ENCODE data around the gene PTPRM.
A peak's percentile ranks its signal among the peaks of the same experiment; 100 is the strongest.

The PTPRM gene

DNA sequence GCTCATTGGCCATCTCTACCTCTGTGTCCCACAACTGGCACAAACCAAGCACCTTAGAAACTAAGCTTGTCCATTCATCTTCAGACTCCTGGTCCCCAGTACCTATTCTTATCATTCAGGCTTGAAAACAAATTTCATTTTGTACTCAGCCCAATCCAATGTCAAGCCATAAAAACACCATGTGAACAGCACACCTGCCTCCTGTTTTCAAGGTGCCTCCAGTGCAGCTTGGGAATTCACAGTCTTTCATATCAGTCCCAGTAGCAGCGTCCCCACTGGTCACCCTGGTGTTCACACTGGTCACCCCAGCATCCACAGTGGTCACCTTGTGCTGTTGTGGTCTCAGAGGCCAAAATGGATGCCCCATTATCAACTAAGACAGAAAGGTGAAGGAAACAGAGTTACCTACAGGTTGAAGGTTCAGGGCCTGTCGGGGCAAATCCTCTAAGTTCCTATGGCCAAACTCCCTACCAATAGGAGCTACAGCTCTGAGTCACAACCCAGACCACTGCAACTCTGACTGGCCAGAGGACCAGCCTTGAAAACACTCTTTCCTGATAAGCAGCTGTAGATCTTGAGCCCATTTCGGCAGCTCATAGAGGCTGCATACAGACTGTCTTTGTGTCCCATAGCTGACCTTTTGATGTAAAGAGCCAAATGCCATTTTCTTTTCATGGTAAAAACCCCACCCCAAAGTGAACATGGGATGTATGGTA, 782.6 kb downstream of the PTPRM start:
- DNase-seq, result no peak

DNA sequence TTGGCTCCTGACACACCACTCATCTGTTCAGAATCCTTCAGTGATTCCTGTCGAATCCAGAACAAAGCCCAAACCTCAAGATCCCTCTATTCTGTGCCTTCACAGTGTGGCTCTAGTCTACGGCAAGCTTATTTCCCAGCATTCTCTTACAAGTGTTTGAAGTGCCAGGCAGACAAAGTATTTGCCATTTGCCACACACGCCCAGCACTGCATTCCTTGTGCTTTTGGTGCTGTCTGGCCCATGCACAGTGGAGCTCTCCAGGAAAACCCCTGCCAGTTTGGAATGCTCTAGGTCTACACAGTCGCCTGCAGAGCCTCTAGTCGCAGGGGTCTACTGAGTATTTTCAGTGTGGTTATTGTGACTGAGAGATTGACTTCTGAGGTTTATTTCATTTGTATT, 783.5 kb downstream of the PTPRM start:
- no peak for DNase-seq

DNA sequence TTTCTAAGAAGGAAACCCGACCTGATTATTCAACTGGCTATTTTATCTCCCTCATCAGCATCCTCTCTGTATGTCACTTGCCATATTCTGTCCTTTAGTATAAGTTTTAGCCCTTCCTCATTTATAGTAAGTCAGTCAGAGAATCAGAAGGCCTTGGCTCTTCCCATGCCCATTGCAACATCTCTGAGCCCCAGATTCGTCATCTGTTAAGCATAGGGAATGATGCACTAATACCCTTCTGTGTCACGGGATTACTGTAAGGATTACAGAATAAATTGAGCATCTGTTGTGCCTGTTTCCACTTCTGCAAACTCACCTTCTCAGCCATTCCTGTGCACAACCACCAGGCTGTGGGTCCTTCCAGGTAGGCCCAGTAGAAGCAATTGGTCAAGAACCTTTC, 784.0 kb downstream of the PTPRM start:
- no peak for DNase-seq

DNA sequence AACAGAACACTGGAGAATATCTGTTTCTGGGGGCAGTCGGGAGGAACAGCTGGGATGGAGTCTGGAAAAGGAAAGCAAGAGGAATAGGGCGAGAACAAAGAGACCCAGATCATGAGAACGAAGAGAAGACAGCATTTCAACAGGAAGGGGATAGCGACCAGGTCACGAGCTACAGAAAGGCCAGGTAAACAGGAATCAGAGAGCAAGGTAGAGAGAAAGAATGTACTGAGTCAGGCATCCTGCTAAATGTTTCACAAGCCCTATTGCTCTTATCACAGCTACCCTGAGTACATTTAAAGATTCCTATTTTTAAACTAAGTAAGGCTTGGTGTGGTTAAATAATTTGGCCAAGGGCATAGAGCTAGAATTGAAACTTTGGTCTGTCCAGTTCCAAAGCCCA, 787.2 kb downstream of the PTPRM start:
- DNase-seq, result no peak

DNA sequence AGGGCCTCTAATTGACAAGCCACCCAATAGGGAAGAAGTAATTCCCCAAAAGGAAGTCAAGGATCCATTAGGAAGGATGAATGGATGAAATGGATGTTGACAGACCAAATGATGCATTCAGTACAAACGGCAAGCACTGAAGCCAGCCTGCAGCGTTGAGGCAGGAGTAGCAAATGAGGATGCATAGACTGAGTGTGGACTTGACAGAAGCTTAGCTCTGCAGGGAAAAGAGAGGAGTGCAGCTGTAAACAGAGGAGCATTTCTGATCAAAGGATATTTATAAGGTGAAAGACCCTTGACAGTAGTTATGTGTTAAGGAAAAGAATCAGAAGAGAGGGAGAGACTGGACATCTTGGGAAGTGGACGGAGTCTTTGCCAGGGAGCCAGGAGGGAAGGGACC, 788.9 kb downstream of the PTPRM start:
- no peak for DNase-seq

DNA sequence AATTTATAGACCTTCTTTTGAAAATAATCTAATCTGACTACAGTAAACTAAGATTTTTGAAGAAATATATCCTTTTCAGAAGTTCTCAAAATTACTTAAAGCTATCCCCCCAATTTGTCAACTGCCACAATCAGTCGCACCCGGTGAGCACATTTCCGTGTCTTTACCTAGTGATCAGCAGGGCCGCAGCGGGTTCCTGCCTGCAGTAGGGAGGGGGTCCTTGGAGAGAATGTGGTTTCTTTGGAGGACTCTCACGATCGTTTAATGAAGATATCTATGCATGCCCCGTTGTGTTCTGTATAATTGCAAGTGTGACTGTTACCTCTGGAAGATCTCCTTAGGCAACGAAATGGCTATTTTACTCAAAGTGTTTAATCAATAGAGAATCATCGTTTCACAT, 790.2 kb downstream of the PTPRM start:
- DNase-seq, result no peak

DNA sequence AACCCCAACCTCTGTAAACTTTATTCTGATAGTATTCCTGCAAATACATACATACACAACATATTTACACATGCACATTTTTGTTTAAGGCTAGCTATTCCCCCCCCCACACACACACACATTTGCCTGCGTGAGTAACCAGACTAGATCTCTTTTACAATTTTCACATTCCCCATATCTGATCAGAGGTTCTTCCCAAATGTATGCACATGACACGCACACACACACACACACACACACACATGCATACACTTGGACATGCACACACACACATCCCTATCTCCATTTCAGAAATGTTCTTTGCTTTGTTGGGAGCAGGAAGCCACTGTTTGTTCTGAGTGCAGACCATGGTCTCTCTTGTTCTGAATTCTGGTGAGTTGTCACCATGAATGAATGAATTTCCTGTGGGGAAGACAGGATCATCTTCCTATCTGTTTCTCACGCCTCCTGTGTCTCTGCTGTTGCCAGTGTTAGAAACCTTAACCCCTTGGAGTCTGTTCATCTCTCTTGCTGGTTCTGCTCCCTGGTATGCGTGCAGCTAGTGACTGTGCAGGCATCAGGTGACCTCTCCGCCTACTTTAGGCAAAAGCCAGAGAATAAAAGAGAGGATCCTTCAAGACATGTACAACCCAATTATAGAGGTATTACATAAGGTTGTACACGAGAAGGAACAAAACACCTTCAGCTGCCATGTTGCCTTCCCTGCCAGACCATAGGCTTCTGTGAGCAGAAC, 791.1 kb downstream of the PTPRM start:
- no peak for DNase-seq

DNA sequence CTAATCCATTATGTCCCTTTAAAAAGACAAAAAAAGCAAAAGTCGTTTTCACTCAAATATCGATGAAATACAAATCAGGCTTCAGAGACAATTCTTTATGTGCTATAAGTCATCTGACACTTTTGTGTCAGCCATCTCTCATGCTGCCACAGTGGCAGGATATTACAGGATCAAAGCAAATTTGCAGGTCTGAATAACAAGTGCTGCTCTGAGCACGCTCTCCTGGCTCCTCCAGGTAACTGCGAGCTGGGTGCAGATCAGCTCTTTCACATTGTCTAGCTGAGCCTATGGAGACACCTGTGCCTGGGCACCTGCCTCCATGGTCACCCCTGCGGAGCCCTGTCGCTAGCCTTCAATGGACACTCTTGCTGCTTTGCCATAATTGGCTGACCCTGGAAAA, 792.0 kb downstream of the PTPRM start:
- DNase-seq, result no peak

DNA sequence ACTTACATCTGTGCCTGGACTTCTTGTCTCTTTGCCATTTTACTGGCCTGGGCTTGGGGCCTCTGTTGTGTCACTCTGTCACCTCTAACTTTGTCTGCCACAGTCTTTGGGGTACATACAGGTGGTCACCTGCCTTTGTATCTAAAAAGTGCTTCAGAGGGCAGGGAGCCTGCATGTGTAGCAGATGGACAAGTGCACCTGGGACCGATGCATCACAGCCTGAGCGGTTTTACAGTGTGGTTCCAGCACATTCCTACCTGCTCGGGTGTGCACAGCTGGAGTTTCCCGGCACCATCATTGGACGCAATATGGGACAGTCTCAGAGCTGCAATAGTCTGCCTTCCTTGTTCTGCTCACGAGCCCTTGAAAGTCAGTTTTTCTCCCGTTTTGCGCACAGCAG, 792.4 kb downstream of the PTPRM start:
- no peak for DNase-seq

DNA sequence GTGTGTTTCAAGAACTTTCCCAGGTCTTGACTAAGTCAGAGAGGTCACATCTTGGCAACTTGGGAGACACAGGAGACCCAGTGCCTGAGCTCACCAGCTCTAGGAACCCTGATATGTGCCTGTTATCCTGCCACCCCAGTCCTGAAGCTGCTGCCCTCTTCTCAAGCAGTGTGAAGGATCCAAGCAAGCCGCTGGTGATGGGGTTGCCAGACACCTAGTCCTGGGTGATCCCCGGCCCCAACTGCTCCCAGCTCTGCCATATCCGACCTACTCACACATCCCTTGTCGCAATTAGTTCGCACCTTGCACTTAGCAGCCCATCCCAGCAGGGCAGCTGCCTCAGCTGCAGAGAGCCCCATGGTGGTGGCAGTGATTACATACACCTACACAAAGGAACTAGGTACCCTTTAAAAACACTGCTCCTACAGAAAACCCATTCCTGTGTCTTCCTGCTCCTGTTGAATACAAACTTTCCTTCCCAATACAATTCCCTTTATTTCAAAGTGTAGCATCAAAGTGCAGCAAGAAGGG, 794.9 kb downstream of the PTPRM start:
- no peak for DNase-seq

DNA sequence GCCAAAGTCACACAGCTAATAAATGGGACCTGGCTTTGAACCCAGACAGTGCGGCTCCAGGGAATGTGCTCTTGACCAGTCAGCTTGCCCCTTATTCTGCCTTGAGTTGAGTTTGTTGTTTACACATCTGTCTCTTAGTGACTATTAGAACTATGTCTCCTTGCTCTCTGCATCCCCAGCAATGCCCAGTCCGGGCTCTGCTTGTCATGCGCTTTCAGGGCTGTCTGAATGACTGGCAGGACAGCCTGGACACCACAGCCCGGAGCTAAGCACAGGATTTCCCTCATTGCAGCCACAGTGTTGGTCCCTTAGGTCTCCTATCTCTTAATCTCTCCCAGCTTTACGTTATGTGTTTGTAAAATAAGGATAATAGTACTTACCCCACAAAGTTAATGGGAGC, 795.7 kb downstream of the PTPRM start:
- DNase-seq, result no peak

DNA sequence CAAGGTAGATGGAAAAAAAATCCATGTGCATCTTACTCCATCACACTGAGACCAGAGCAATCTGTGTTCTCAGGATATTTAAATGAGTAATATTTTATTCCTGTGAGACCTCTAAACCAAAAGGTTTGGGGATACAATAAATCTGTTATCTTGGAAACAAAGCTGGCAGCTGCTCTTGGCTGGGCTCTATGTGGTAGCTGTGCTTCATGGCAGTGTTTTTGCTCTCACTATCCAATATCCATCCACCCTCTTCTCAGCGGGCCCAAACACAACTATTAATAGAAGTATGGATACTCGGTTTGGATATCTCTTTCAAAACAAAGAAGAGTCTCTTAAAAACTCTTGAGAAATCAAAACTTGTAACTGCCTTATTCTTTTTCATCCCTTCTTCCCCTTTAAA, 797.3 kb downstream of the PTPRM start:
- no peak for DNase-seq

DNA sequence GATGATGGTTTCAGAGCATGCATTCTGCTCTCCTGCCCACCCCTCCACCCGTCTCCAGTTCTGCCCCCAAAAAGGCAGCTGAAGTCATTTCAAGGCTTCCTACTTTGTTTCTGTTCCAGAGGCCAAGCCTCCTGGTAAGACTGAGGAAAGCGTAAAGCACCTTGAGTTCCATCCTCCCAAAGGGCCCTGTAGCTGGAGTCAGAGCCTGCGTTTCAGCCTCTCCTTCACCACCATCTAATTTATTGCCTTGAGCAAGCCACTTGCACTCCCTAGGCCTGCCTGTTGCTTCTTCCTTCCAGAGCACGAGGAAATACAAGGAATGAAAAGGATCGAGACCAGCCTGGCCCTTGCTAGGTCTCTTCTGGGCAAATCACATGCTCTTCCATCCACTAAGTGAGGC, 797.9 kb downstream of the PTPRM start:
- DNase-seq, result no peak

DNA sequence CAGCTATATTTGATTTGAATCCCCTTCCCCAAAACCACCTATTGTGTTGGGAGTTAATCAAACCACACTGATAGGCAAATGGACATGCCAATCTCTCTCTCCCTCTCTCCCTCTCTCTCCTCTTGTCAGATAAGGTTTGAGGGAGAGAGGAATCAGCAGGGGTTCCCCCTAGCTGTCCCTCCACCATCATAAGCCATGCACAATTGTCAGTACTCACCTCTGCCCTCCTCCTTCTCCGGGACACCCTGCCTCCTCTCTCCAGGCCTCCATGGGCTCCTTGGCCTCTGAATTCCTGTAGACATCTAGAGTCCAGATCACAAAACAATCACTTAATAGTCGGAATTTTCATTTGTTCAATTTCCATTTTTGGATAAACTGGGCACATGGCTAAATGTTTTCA, 798.4 kb downstream of the PTPRM start:
- DNase-seq, result no peak

DNA sequence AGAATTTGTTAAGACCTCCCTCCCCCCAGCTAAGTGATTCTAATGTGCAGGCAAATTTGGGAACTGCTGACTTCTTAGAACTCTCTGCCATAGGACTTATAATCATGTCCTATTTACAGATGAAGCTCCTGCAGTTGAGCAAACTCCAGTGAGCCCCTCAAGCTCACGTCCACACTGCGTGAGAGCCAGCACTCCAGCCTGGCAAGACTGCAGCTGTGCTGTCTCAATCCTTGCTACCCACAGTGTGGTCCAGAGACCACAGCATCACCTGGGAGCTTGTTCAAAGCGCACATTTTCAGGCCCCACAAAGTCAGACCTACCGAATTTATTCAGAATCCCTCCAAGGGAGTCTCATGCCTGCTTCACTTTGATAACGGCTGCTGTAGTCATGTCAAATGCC, 799.0 kb downstream of the PTPRM start:
- no peak for DNase-seq

DNA sequence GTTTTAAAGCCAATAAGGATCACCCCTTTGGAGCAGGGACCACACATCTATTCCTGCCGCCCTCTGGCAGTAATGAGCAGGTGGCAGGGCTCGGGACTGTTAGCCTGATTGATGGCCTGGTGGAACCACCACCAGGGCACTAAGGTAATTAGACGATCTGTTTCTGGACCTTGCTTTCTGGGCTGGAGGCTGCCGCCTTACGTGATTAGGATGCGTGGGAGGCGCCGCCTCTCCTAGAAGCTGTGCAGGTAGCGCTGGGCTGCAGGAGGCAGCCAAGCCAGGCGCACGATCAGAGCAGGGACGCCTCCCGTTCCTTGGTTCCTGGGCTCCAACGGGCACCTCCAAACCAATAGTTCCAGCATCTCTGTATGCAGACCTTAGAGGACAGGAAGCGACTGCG, 799.5 kb downstream of the PTPRM start:
- DNase-seq, result no peak

DNA sequence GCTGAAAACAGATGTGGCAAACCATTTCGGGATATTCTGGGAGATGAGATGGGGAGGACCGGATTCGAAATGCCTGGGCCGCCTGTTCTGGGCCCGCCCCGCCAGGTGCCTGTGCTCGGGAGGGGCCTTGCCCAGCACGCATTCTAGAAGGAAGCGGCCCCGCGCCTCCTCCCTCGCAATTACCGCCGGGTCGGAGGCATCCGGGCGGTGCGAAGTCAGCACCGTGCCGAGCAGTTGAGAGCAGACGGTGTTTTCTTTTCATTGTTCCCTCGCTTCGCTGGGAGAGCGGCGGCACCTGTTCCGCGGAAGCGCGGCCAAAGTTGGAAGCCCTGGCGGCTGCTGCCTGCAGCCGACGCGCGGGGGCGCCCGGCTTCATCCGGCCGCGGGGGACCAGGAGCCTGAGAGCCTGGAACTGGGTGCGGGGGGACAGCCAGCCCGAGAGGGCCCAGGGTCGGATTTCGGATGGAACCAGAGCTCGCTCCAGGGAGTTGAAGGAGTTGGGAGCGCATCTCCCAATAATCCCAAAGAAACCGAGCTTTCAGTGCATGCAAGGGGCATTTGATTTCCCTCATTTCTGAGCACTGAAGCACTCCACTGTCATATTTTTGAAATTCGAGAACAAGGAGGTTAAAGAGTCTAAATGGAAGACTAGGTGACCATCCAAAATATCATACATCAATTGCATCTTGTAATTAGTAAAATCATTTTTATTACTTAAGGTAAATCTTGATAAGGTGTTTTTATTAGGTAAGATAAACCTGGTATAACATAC, 800.3 kb downstream of the PTPRM start:
- DNase-seq, result peak in 39 of 58 donors; percentile 7 to 67 (median 26)

DNA sequence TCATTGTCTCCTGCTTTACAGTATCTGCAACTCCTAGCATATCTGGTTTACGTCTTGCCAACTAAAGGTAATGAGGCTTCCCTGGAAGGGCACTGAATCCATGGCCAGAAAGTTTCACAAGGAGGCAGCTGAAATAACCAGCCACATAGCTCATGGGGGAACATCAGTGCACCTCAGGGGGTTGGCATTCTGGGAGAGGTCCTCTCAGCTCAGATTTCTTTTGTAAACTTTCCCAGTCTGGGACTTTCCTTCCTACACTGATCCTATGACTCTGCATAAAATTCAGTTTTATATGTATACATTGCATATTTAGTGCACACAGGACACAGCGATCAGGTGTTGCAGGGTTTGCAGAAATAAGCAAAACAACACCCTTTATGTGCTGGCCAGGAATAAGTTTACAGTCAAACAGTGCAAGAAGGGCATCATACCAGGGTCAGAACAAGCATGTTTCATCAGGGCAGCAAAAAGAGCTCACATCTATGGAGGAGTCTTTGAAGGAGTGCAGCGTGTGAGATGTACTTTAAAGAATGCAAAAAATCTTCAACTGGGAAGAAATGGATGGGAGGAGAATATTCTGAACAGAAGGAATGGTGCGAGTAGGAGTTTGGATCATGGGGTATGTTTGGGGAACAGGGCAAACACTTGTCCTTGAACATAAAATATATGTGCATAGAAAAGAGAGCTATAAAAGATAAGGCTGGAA, 801.5 kb downstream of the PTPRM start:
- no peak for DNase-seq

DNA sequence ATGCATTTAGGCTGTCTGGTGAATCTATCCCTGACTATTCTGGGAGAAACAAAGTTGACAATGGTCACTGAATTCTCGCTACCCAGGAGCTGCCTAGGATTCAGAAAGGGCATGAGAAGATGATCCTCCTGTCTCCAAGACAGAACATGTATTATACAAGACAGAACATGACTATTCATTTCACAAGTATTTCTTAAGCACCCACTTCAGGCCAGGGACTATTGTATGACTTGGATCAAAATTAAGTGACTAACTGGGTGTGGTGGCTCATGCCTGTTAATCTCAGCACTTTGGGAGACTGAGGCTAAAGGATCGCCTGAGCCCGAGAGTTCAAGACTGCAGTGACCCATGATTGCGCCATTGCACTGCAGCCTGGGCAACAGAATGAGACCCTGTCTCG, 806.4 kb downstream of the PTPRM start:
- no peak for DNase-seq

DNA sequence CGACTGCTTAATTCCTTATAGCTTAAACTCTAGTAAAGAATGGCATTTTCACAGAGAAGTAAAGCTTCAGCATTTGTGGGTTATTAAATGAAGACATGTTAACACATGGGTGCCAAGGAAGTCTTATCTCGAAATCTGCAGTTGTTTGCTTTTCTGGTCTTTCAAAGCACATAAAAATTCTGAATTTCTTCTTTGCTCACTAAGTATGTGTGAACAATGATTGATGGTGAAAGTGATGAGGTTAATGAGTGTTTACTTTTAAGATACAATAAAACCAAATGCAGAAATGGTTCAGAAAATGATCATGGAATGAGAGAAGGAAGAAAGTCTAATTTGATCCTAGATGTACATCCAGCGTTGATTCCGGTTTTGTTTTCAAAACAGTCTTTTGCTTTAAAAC, 807.6 kb downstream of the PTPRM start:
- no peak for DNase-seq

DNA sequence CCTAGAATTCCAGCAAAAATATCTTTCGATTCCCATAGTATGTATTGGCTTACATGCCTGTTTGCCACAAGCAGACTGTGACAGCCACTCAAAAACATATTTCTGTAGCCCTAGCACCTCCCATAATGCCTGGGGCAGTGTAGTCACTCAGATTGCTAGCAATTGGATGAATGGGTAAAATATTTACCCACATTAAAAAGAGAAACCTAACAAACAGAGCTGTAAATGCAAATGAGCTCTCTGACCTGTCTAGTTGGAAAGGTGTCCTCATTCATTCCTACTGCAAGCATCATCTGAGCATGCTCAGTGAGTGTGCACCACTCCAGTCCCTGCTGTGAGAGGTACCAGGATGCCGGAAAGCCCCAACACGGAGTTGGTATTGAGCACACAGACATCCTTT, 808.1 kb downstream of the PTPRM start:
- no peak for DNase-seq

DNA sequence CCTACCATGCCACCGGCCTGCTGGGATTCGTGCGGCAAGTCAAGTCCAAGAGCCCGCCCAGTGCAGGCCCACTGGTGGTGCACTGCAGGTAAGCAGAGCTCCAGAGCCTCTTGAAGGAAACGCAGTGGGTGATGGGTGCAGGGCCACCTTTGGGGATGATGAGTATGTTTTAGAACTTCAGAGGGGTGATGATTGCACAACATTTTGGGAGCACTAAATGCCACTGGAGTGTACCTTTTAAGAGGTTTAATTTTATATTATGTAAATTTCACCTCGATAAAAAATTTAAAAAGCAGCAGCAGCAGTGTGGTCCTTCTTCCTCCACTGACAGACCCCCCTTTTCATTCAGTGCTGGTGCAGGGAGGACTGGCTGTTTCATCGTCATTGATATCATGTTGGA, 809.0 kb downstream of the PTPRM start:
- no peak for DNase-seq

All from anterior cingulate cortex (tissue), 58 donors.